ENCODE data around the gene CHERP. TPM values are rescaled to one million over a fixed set of nuclear protein-coding genes. Genes with fewer than 3 reads are reported as not detected.
"Not testable (repeated sequence)": the region's sequence is repeated elsewhere in the genome, so short reads cannot be mapped to it uniquely, and the experiment has no call there.

CHERP gene
- total RNA-seq, 2 experiments from 2014 or later = 47.1 to 48.2 TPM

- Histone ChIP-seq H3K4me3 (ENCODE audit: low read length) (no peak overlapping the region), H3K27ac (ENCODE audit: low read depth in 1 of 2, low read length in 2 of 2) (no peak overlapping the region), H3K9me3 (ENCODE audit: control insufficient read depth in 1 of 2, insufficient read depth in 1 of 2, low read length in 2 of 2) (no peaks in the 10 kb centered on the region), H3K4me1 (ENCODE audit: insufficient read depth, low read length) (no peaks in the 10 kb centered on the region), H3K27me3 (ENCODE audit: control insufficient read depth in 1 of 2, insufficient read depth in 2 of 2, low read length in 2 of 2) (no peaks in the 10 kb centered on the region), H3K36me3 (ENCODE audit: insufficient read depth, low read length) (peaks cover 54% of the 10 kb centered on the region)
- no peaks in the 10 kb centered on the region for H3K9me3 Mint-ChIP-seq
- intact Hi-C loops (cut with DNase I, micrococcal nuclease) = no loop called here
- no peaks in the 10 kb centered on the region for H3K27me3 Mint-ChIP-seq
- no peak for TF ChIP-seq CTCF (IDR thresholded peaks at IDR 0.05)
- DNase-seq = no peak
- no peak for ATAC-seq (ENCODE audit: poor library complexity)
- H3K27ac Mint-ChIP-seq = no peak overlapping the region
- POLR2A ChIA-PET = no interaction called here
- peaks cover 9% of the 10 kb centered on the region for H3K4me1 Mint-ChIP-seq (ENCODE audit: low read depth)
- CTCF ChIA-PET = no interaction called here
- H3K4me3 Mint-ChIP-seq = no peak overlapping the region
- peaks cover 50% of the 10 kb centered on the region for H3K36me3 Mint-ChIP-seq (ENCODE audit: low read depth)
Measured at GRCh38 chr19:16554776-16555175, 12.5 kb upstream of the CHERP start.

GRCh38 chr19:16551902-16552301, 9.7 kb upstream of the CHERP start:
- H3K4me1 Mint-ChIP-seq (ENCODE audit: low read depth); DNase-seq; H3K27ac ChIP-seq (ENCODE audit: low read depth in 1 of 2, low read length in 2 of 2); CTCF ChIA-PET; H3K27me3 Mint-ChIP-seq; intact Hi-C loops (cut with DNase I, micrococcal nuclease); H3K4me3 ChIP-seq (ENCODE audit: low read length); H3K9me3 ChIP-seq (ENCODE audit: control insufficient read depth in 1 of 2, insufficient read depth in 1 of 2, low read length in 2 of 2); H3K4me3 Mint-ChIP-seq; ATAC-seq (ENCODE audit: poor library complexity); H3K4me1 ChIP-seq (ENCODE audit: insufficient read depth, low read length); H3K9me3 Mint-ChIP-seq; H3K27ac Mint-ChIP-seq; H3K27me3 ChIP-seq (ENCODE audit: control insufficient read depth in 1 of 2, insufficient read depth in 2 of 2, low read length in 2 of 2): not testable (repeated sequence)
- peaks cover 41% of the 10 kb centered on the region for H3K36me3 ChIP-seq (ENCODE audit: insufficient read depth, low read length)
- POLR2A ChIA-PET = interaction anchor here (1.0 kb wide), 1 partner anchor 9 kb away, joined by 4 read pairs; no protein-coding TSS in a partner anchor
- peaks cover 48% of the 10 kb centered on the region for H3K36me3 Mint-ChIP-seq (ENCODE audit: low read depth)

DNA sequence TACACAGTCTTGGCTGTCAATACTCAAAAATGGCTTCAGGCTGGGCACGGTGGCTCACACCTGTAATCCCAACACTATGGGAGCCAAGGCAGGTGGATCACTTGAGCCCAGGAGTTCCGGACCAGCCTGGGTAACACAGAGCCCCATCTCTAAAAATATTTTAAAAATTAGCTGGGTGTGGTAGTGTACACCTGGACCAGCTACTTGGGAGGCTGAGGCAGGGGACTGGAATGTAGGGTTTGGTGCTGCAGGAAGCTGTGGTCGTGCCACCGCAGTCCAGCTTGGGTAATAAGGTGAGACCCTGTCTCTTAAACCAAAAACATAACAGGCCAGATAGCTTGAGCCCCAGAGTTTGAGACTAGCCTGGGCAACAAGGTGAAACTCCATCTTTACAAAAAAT, 6.7 kb upstream of the CHERP start:
- H3K4me1 Mint-ChIP-seq (ENCODE audit: low read depth) = peaks cover 18% of the 10 kb centered on the region
- ChIA-PET POLR2A (no interaction called here), CTCF (no interaction called here)
- H3K9me3 Mint-ChIP-seq = no peaks in the 10 kb centered on the region
- ATAC-seq (ENCODE audit: poor library complexity) = no peak
- intact Hi-C loops (cut with DNase I, micrococcal nuclease) = no loop called here
- no peak overlapping the region for H3K4me3 ChIP-seq (ENCODE audit: low read length)
- H3K27me3 ChIP-seq (ENCODE audit: control insufficient read depth in 1 of 2, insufficient read depth in 2 of 2, low read length in 2 of 2) = no peaks in the 10 kb centered on the region
- H3K4me1 ChIP-seq (ENCODE audit: insufficient read depth, low read length) = peaks cover 17% of the 10 kb centered on the region
- H3K27ac Mint-ChIP-seq = no peak overlapping the region
- peaks cover 21% of the 10 kb centered on the region for H3K36me3 ChIP-seq (ENCODE audit: insufficient read depth, low read length)
- TF ChIP-seq CTCF (IDR thresholded peaks at IDR 0.05) = no peak
- no peaks in the 10 kb centered on the region for H3K27me3 Mint-ChIP-seq
- no peak for DNase-seq
- H3K36me3 Mint-ChIP-seq (ENCODE audit: low read depth) = peaks cover 29% of the 10 kb centered on the region
- H3K9me3 ChIP-seq (ENCODE audit: control insufficient read depth in 1 of 2, insufficient read depth in 1 of 2, low read length in 2 of 2) = no peaks in the 10 kb centered on the region
- H3K27ac ChIP-seq (ENCODE audit: low read depth in 1 of 2, low read length in 2 of 2) = no peak overlapping the region
- no peak overlapping the region for H3K4me3 Mint-ChIP-seq

GRCh38 chr19:16544473-16545231, 2.4 kb upstream of the CHERP start:
- CTCF ChIA-PET = no interaction called here
- ATAC-seq (ENCODE audit: poor library complexity) (no peak), DNase-seq (no peak)
- peaks cover 51% of the 10 kb centered on the region for H3K4me1 ChIP-seq (ENCODE audit: insufficient read depth, low read length)
- POLR2A ChIA-PET = interaction anchor here (1.2 kb wide), 1 partner anchor 12 kb away, joined by 3 read pairs; no protein-coding TSS in a partner anchor
- H3K27me3 ChIP-seq (ENCODE audit: control insufficient read depth in 1 of 2, insufficient read depth in 2 of 2, low read length in 2 of 2) = no peaks in the 10 kb centered on the region
- intact Hi-C loops (cut with DNase I, micrococcal nuclease) = no loop called here
- H3K36me3 ChIP-seq (ENCODE audit: insufficient read depth, low read length) = peaks cover 5% of the 10 kb centered on the region
- H3K27ac Mint-ChIP-seq = peak overlapping the region; percentile 45
- H3K27ac ChIP-seq (ENCODE audit: low read depth in 1 of 2, low read length in 2 of 2) = no peak overlapping the region
- no peaks in the 10 kb centered on the region for H3K9me3 ChIP-seq (ENCODE audit: control insufficient read depth in 1 of 2, insufficient read depth in 1 of 2, low read length in 2 of 2)
- no peaks in the 10 kb centered on the region for H3K27me3 Mint-ChIP-seq
- H3K36me3 Mint-ChIP-seq (ENCODE audit: low read depth) = peaks cover 24% of the 10 kb centered on the region
- H3K4me3 ChIP-seq (ENCODE audit: low read length) = no peak overlapping the region
- H3K9me3 Mint-ChIP-seq = no peaks in the 10 kb centered on the region
- H3K4me1 Mint-ChIP-seq (ENCODE audit: low read depth) = peaks cover 35% of the 10 kb centered on the region
- no peak for TF ChIP-seq CTCF (IDR thresholded peaks at IDR 0.05)
- H3K4me3 Mint-ChIP-seq = peak overlapping the region; percentile 80

- DNase-seq; H3K9me3 ChIP-seq (ENCODE audit: control insufficient read depth in 1 of 2, insufficient read depth in 1 of 2, low read length in 2 of 2); H3K4me3 ChIP-seq (ENCODE audit: low read length); H3K9me3 Mint-ChIP-seq; H3K27ac ChIP-seq (ENCODE audit: low read depth in 1 of 2, low read length in 2 of 2); ATAC-seq (ENCODE audit: poor library complexity); H3K27me3 Mint-ChIP-seq; CTCF ChIA-PET; H3K27me3 ChIP-seq (ENCODE audit: control insufficient read depth in 1 of 2, insufficient read depth in 2 of 2, low read length in 2 of 2): not testable (repeated sequence)
- H3K4me3 Mint-ChIP-seq = peak overlapping the region; percentile 97
- Histone ChIP-seq H3K4me1 (ENCODE audit: insufficient read depth, low read length) (peaks cover 58% of the 10 kb centered on the region), H3K36me3 (ENCODE audit: insufficient read depth, low read length) (peaks cover 12% of the 10 kb centered on the region)
- POLR2A ChIA-PET = interaction anchor here (1.5 to 1.6 kb wide), 2 partner anchors 23 to 44 kb away, joined by 6 to 12 read pairs; no protein-coding TSS in a partner anchor
- intact Hi-C loops (cut with DNase I, micrococcal nuclease) = loop anchor here in 1 of 2 experiments (2.0 kb wide), 1 partner anchor 117 kb away; the partner anchor contains the start of genes SMIM7 and TMEM38A
- peaks cover 28% of the 10 kb centered on the region for H3K36me3 Mint-ChIP-seq (ENCODE audit: low read depth)
- peak overlapping the region; percentile 84 for H3K27ac Mint-ChIP-seq
- H3K4me1 Mint-ChIP-seq (ENCODE audit: low read depth) = peaks cover 38% of the 10 kb centered on the region
Measured at GRCh38 chr19:16543734-16544133, 1.5 kb upstream of the CHERP start.

All from CD4-positive, alpha-beta T cell (primary cell).